Suprapubic skin (tissue), 4 donors: ENCODE results near the gene DDX1. TPM values are rescaled to one million over a fixed set of nuclear protein-coding genes. Genes with fewer than 3 reads are reported as not detected.

Experiments used
- DNase-seq, 2 donors: peaks; one replicate each; pipeline ENCODE4 v3.0.0-alpha.2; 2019; ENCODE audit warnings: low spot score in 2 of 2
- H3K27ac ChIP-seq: fragments of 200-600 bp; sonication (generic); one replicate; pipeline ENCODE4 v1.5.1; 2019
- H3K27me3 ChIP-seq: fragments of 200-600 bp; sonication (generic); one replicate; pipeline ENCODE4 v1.5.1; 2019
- H3K36me3 ChIP-seq: fragments of 200-600 bp; sonication (generic); one replicate; pipeline ENCODE4 v1.5.1; 2019
- H3K4me1 ChIP-seq: fragments of 200-600 bp; sonication (generic); one replicate; pipeline ENCODE4 v1.5.1; 2019
- H3K4me3 ChIP-seq: fragments of 200-600 bp; sonication (generic); one replicate; pipeline ENCODE4 v1.5.1; 2019; ENCODE audit warnings: mild to moderate bottlenecking
- H3K9me3 ChIP-seq: fragments of 200-600 bp; sonication (generic); one replicate; pipeline ENCODE4 v1.5.1; 2019
- CTCF ChIP-seq, 2 donors: fragments of 200-600 bp in 1 of 2; fragments of 450-650 bp in 1 of 2; sonication (generic) in 1 of 2; IDR thresholded peaks; one replicate each; pipeline ENCODE4 v1.5.1; 2016 to 2019; ENCODE audit warnings: antibody characterized with exemption in 2 of 2, mild to moderate bottlenecking in 1 of 2, moderate library complexity in 1 of 2
- EP300 ChIP-seq: sonication (generic); formaldehyde crosslinking; IDR thresholded peaks from one replicate; pipeline ENCODE4 v1.6.1; 2017; ENCODE audit warnings: antibody characterized with exemption
- POLR2A ChIP-seq, 2 donors: fragments of 450-650 bp; IDR thresholded peaks; one replicate each; pipeline ENCODE4 v1.6.1; 2017; ENCODE audit warnings: antibody characterized with exemption in 2 of 2, mild to moderate bottlenecking in 2 of 2, moderate library complexity in 2 of 2
- POLR2AphosphoS5 ChIP-seq, 3 donors: sonication (generic); formaldehyde crosslinking; IDR thresholded peaks; one replicate each; pipeline ENCODE4 v1.6.1; 2017; ENCODE audit warnings: antibody characterized with exemption in 3 of 3
- WGBS: methylation state at CpG from one replicate; pipeline ENCODE4 v1.1.5; 2018; 5-methylcytosine and 5-hydroxymethylcytosine counted together
- total RNA-seq, 4 donors: library from RNA; depleted of rRNA; stranded (reverse); fragments of >200 nt; gene quantifications; one replicate each; pipeline ENCODE4 v1.1.0, GENCODE V29; 2016

DDX1 gene
- total RNA-seq, 4 donors from 2014 or later: 40.9 to 62.1 (median 51.8) TPM

GRCh38 chr2:15622214-15622613 is 30.5 kb downstream of the DDX1 start:
- Histone ChIP-seq H3K4me1 (no peaks in the 10 kb centered on the region), H3K36me3 (peaks cover 89% of the 10 kb centered on the region), H3K27me3 (no peaks in the 10 kb centered on the region), H3K4me3 (no peak overlapping the region), H3K27ac (no peak overlapping the region), H3K9me3 (no peaks in the 10 kb centered on the region)
- TF ChIP-seq CTCF (IDR thresholded peaks at IDR 0.05) (no peak), POLR2AphosphoS5 (IDR thresholded peaks at IDR 0.05) (no peak), POLR2A (IDR thresholded peaks at IDR 0.05) (no peak), EP300 (no peak)
- no peak for DNase-seq
- 98% methylated on average over 2 of the region's 2 CpGs for WGBS

DNA sequence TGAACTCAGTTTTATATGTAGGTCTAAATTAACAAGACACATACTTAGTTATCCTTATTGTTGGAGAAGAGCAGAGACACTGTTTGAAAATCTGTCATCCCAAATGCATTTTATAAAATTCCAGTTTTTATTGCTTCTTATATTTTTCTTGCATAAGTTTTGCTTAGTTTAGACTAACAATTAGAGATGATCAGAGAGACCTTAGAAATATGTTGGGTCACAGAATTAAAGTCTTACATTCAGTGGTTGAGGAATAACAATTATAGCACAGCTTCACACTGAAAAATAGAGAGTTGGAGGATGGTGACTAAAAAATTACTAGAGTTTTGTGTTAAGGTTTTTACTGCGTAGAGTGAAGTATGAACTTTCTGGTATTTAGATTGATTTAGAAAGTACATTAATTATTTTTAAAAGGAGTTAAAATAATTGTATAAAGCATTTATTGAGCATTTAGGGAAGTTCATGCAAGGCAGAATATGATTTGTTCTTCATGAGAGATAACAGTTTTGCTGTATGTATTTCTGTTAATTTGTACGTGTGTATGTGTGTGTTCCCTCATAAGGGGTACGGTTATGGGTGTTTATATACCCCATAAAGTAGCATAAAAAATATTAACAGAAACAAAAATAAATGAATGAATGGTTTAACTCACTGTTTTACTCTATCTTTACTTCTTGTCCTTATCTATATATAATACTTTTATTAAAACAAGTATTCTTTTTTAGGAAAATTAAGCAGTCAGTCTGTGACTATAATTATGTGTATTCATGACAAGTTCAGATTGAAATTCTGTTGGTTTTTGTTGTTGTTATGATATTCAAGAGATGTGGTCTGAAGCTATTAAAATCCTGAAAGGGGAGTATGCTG is 31.2 kb downstream of the DDX1 start:
- DNase-seq: no peak
- 97% methylated on average over 3 of the region's 3 CpGs for WGBS
- Histone ChIP-seq H3K9me3 (no peaks in the 10 kb centered on the region), H3K4me1 (no peaks in the 10 kb centered on the region), H3K27me3 (no peaks in the 10 kb centered on the region), H3K36me3 (peaks cover 96% of the 10 kb centered on the region), H3K27ac (no peak overlapping the region), H3K4me3 (no peak overlapping the region)
- TF ChIP-seq POLR2AphosphoS5 (IDR thresholded peaks at IDR 0.05): no peak

DNA sequence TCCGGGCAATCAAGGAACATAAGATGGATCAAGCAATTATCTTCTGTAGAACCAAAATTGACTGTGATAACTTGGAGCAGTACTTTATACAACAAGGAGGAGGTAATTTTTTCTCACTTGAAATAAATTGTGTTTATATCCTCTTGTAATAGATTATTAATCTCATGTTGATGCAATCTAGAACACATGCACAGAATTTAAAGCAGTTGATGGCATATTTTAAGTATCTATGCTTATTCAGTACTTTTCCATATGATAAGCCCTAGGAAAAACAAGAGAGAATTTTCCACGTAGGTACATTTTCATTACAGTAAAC is 31.8 kb downstream of the DDX1 start:
- Histone ChIP-seq H3K4me3 (no peak overlapping the region), H3K4me1 (no peaks in the 10 kb centered on the region), H3K9me3 (no peaks in the 10 kb centered on the region), H3K36me3 (peaks cover 94% of the 10 kb centered on the region), H3K27me3 (no peaks in the 10 kb centered on the region), H3K27ac (no peak overlapping the region)
- TF ChIP-seq POLR2A (IDR thresholded peaks at IDR 0.05): no peak
- no peak for DNase-seq
- 91% methylated on average over 2 of the region's 2 CpGs for WGBS

- peaks cover 93% of the 10 kb centered on the region for H3K36me3 ChIP-seq
Observed at GRCh38 chr2:15623898-15624541, 32.4 kb downstream of the DDX1 start.

DNA sequence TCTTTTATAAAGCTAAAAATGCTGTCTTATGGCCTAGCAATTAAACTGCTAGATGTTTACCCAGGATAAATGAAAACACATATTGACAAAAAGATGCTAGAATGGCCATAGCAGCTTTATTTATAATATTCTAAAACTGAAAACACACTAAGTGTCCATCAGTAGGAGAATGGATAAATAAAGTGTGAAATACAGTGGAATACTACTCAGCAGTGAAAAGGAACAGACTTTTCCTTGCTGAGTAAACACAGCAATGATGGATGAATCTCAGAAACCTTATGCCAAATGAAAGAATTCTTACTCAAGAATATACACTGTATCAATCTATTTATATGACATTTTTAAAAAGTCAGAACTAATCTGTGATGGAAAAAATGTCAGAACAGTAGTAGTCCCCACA is 33.2 kb downstream of the DDX1 start:
- H3K27me3 ChIP-seq: no peaks in the 10 kb centered on the region
- no peak for TF ChIP-seq CTCF (IDR thresholded peaks at IDR 0.05)
- no peak for TF ChIP-seq EP300
- no peak for TF ChIP-seq POLR2AphosphoS5 (IDR thresholded peaks at IDR 0.05)
- TF ChIP-seq POLR2A (IDR thresholded peaks at IDR 0.05): no peak
- no peaks in the 10 kb centered on the region for H3K4me1 ChIP-seq
- no peak for DNase-seq
- H3K9me3 ChIP-seq: no peaks in the 10 kb centered on the region
- no peak overlapping the region for H3K4me3 ChIP-seq
- H3K27ac ChIP-seq: no peak overlapping the region
- H3K36me3 ChIP-seq: peaks cover 92% of the 10 kb centered on the region

More at GRCh38 chr2:15623898-15624541, 32.4 kb downstream of the DDX1 start:
- H3K27ac ChIP-seq: no peak overlapping the region
- no peaks in the 10 kb centered on the region for H3K9me3 ChIP-seq
- no peaks in the 10 kb centered on the region for H3K27me3 ChIP-seq
- no peak overlapping the region for H3K4me3 ChIP-seq
- H3K4me1 ChIP-seq: no peaks in the 10 kb centered on the region
- no peak for DNase-seq
- TF ChIP-seq CTCF (IDR thresholded peaks at IDR 0.05): no peak
- no peak for TF ChIP-seq EP300
- no peak for TF ChIP-seq POLR2A (IDR thresholded peaks at IDR 0.05)
- no peak for TF ChIP-seq POLR2AphosphoS5 (IDR thresholded peaks at IDR 0.05)
- WGBS: 66% methylated on average over 4 of the region's 4 CpGs

DNA sequence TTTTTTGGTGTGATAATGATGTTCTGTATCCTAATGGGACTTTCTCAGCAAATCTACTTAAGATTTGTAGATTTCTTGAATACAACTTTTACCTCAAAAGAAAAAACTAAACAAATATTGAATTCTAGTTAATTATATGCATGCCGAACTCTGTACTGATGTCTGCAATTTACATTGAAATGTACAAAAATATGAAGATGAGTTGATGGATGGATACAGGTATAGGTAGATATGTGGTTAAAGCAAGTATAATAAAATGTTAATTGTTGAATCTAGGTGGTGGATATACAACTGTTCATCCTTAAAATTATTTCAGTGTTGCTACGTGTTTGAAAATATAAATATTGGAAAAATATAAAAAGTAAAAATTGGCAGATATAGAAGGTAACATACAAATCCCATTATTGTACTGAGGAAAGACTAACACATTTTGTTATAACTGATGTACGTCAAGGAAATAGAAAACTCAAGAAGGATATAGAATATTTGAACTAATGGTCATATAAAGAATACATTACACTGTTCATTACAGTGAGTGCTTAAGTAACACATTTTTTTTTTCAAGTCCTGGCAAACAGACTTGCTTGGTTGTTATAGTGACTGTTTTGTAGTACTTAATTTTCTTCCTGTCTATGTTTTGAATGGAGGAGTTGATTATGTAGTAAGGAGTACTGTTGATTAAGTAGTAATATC is 33.8 kb downstream of the DDX1 start:
- Histone ChIP-seq H3K27me3 (no peaks in the 10 kb centered on the region), H3K36me3 (peaks cover 92% of the 10 kb centered on the region), H3K4me3 (no peak overlapping the region), H3K27ac (no peak overlapping the region), H3K4me1 (no peaks in the 10 kb centered on the region), H3K9me3 (no peaks in the 10 kb centered on the region)
- DNase-seq: no peak
- TF ChIP-seq CTCF (IDR thresholded peaks at IDR 0.05) (no peak), POLR2AphosphoS5 (IDR thresholded peaks at IDR 0.05) (no peak), EP300 (no peak), POLR2A (IDR thresholded peaks at IDR 0.05) (no peak)
- 95% methylated on average over 3 of the region's 3 CpGs for WGBS
